A549 treated with DMSO at 1 μM for 4 hours (cell line): ENCODE data around the gene PFKM. TPM values are rescaled to one million over a fixed set of nuclear protein-coding genes. Genes with fewer than 3 reads are reported as not detected.

ENCODE experiments used
- total RNA-seq: library from RNA; stranded (reverse); fragments of 200-300 nt; extraction: Qiagen RNA extraction; gene quantifications from 5 replicates; pipeline ENCODE4 v1.2.3, GENCODE V29; 2022; ENCODE audit warnings: low read depth

PFKM gene
- 25.3 to 31.6 TPM (median 27.7 TPM) in 5 replicates for total RNA-seq

GRCh38 chr12:48119078-48119833 lies at the start of gene PFKM:
Gene PFKM, plus strand, starts transcription at chr12:48119364. Its CDS starts 3,411 bp downstream, at chr12:48122775.

GRCh38 chr12:48105867-48106680 lies 13.1 kb upstream of the PFKM start, which contains the start of gene SENP1:
Gene SENP1, minus strand, starts transcription at chr12:48106079. Its CDS starts 4,607 bp downstream, at chr12:48101472.

GRCh38 chr12:48157018-48157888 lies 38.1 kb downstream of the PFKM start, which contains the start of gene ASB8:
Gene ASB8, minus strand, starts transcription at chr12:48157515. Its CDS starts 4,019 bp downstream, at chr12:48153496.

DNA sequence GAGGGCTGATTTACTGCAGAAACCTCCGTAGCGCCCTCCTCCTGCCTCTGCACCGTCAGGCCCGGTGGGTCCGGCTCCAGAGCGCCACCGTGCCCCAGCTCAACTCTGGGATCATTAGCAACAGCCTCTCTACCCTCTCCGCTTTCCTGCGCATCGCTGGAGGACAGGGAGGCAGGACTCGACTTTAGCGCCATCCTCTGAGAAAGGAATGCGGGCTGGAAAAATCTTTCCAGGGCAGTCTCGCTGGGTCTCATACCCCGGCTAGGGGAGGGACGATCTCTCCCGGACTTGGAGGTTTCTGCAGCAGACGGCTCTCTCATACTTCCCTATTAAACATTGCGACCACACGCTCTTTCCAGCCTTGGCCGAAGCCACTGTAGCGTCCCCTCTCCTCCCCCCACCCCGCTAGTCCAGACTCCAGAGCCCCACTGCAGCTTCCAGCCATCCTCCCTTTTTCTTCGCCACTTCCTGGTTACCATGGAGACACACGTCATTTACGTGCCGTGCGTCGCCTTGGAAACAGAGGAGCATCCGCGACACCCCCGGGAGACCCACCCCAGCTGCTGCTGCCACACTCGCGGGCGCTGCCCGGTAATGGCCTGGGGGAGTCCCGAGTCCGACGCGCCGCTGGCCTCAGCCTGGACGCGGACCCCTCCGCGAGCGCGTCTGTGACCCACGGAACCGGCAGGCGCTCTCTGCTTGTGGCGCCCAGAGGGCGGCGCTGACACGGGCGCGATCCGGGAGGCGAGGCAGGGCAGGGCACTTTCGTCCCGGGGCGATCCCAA lies 64.1 kb downstream of the PFKM start, which contains the start of gene CCDC184:
Gene CCDC184, plus strand, starts transcription at position 554 of the 785 bp plus-strand sequence. CDS start 479 bp downstream, outside the sequence.

Other genes with a start within 250 kb of the PFKM start
- gene VDR, start 214.4 kb upstream of the PFKM start, total RNA-seq: 3.5 to 4.6 TPM (median 3.7 TPM) in 5 replicates
- 119 to 129 TPM (median 126 TPM) in 5 replicates for gene TMEM106C, start 155.8 kb upstream of the PFKM start, total RNA-seq
- 0.02 to 0.18 TPM (median 0.08 TPM) in 5 replicates for gene COL2A1, start 114.9 kb upstream of the PFKM start, total RNA-seq
- gene SENP1, start 13.3 kb upstream of the PFKM start, total RNA-seq: 12.2 to 15.3 TPM (median 14.5 TPM) in 5 replicates
- gene ASB8, start 38.2 kb downstream of the PFKM start, total RNA-seq: 12.2 to 20.4 TPM (median 14.0 TPM) in 5 replicates
- 3.1 to 3.5 TPM (median 3.2 TPM) in 5 replicates for gene CCDC184, start 64.3 kb downstream of the PFKM start, total RNA-seq
- not detected in 5 replicates for gene OR10AD1, start 83.9 kb downstream of the PFKM start, total RNA-seq
- gene ZNF641, start 231.6 kb downstream of the PFKM start, total RNA-seq: 6.4 to 9.4 TPM (median 7.8 TPM) in 5 replicates